OCI-LY1 (cell line): ENCODE measurements around the gene CDH22.

Experiments used
- EZH2 ChIP-seq: fragments of 200-600 bp; sonication (generic), shearing (Covaris generic); IDR thresholded peaks from 2 replicates; pipeline ENCODE4 v1.8.0; 2017; ENCODE audit warnings: borderline replicate concordance, mixed run types, mild to moderate bottlenecking, antibody characterized with exemption, low read length, moderate library complexity, mixed read lengths
- TF ChIP-seq, protein P1 (sequence below): fragments of 200-600 bp; sonication (generic), shearing (Covaris generic); IDR thresholded peaks from 2 replicates; pipeline ENCODE4 v1.5.1; 2017; ENCODE audit warnings: mild to moderate bottlenecking, antibody characterized with exemption, low read length, moderate library complexity, mixed read lengths

DNA sequence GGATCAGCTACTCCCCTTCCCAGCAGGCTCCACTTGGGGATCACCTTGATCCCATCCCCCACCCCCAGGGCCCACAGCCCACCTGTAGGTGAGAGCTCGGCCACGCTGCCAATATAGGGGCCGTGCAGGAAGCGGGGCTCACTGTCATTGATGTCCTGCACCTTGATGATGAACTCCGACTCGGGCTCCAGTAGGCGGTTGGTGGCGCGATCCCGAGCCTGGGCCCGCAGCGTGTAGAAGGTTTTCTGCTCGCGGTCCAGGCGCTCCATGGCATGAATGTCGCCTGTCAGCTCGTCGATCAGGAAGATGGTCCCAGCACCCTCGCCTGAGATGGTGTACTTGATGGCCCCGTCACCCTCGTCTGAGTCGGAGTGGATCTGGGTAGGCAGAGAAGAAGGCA is 67.4 kb downstream of the CDH22 start:
- TF ChIP-seq, protein P1, sequence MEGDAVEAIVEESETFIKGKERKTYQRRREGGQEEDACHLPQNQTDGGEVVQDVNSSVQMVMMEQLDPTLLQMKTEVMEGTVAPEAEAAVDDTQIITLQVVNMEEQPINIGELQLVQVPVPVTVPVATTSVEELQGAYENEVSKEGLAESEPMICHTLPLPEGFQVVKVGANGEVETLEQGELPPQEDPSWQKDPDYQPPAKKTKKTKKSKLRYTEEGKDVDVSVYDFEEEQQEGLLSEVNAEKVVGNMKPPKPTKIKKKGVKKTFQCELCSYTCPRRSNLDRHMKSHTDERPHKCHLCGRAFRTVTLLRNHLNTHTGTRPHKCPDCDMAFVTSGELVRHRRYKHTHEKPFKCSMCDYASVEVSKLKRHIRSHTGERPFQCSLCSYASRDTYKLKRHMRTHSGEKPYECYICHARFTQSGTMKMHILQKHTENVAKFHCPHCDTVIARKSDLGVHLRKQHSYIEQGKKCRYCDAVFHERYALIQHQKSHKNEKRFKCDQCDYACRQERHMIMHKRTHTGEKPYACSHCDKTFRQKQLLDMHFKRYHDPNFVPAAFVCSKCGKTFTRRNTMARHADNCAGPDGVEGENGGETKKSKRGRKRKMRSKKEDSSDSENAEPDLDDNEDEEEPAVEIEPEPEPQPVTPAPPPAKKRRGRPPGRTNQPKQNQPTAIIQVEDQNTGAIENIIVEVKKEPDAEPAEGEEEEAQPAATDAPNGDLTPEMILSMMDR: no peak
- TF ChIP-seq EZH2: no peak
